Measurements from ENCODE around the gene MRTFA.

DNA sequence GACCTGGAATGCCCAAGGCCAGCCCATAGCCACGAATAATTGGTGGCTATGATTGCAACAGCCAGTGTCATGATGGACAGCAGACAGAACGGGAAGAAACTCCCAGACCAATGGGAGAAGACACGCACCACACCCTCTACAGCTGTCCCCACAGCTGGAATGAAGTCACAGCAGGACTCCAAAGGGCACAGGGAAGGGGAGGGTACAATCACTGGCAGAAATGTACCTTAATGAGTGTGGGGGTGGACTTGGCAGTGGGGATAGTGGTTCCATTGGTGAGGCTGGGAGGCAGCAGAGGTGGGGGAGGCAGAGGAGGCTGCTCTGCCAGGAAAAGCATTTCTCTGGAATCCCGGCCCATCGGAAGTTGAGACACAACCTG lies 213.2 kb downstream of the MRTFA start:
- TF ChIP-seq, protein P1, sequence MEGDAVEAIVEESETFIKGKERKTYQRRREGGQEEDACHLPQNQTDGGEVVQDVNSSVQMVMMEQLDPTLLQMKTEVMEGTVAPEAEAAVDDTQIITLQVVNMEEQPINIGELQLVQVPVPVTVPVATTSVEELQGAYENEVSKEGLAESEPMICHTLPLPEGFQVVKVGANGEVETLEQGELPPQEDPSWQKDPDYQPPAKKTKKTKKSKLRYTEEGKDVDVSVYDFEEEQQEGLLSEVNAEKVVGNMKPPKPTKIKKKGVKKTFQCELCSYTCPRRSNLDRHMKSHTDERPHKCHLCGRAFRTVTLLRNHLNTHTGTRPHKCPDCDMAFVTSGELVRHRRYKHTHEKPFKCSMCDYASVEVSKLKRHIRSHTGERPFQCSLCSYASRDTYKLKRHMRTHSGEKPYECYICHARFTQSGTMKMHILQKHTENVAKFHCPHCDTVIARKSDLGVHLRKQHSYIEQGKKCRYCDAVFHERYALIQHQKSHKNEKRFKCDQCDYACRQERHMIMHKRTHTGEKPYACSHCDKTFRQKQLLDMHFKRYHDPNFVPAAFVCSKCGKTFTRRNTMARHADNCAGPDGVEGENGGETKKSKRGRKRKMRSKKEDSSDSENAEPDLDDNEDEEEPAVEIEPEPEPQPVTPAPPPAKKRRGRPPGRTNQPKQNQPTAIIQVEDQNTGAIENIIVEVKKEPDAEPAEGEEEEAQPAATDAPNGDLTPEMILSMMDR (conservative IDR thresholded peaks at IDR 0.05 in 1 of 2, IDR thresholded peaks at IDR 0.05 in 1 of 2; ENCODE audit: extremely low read depth in 1 of 2, insufficient read depth in 1 of 2, low read depth in 1 of 2, low read length in 2 of 2): no peak
- no peak for TF ChIP-seq EZH2 (IDR thresholded peaks at IDR 0.05; ENCODE audit: borderline replicate concordance, low read length)
